Adipocyte (in vitro differentiated cells): ENCODE results near the gene FAR2.
"Not testable (repeated sequence)": the region's sequence is repeated elsewhere in the genome, so short reads cannot be mapped to it uniquely, and the experiment has no call there.

Experiments
- DNase-seq: peaks from one replicate; pipeline ENCODE4 v3.0.0-alpha.2; 2015; ENCODE audit warnings: low read depth
- H3K27me3 ChIP-seq: replicated peaks from 2 replicates; pipeline ENCODE4 v1.7.0; 2013; ENCODE audit warnings: mild to moderate bottlenecking, low read length, moderate library complexity; ENCODE audit not compliant: control insufficient read depth, insufficient read depth
- H3K36me3 ChIP-seq: 2 replicates; pipeline ENCODE4 v1.7.0; 2013; ENCODE audit warnings: low read length, mild to moderate bottlenecking, moderate library complexity; ENCODE audit not compliant: control insufficient read depth, insufficient read depth, severe bottlenecking
- H3K4me1 ChIP-seq: 2 replicates; pipeline ENCODE4 v1.7.0; 2013; ENCODE audit warnings: mild to moderate bottlenecking, low read length, moderate library complexity; ENCODE audit not compliant: control insufficient read depth, insufficient read depth
- H3K4me3 ChIP-seq: 2 replicates; pipeline ENCODE4 v1.7.0; 2013; ENCODE audit warnings: mild to moderate bottlenecking, low read length, moderate library complexity
- H3K9ac ChIP-seq: 2 replicates; pipeline ENCODE4 v1.7.0; 2013; ENCODE audit warnings: mild to moderate bottlenecking, low read length, moderate library complexity
- H3K9me3 ChIP-seq: 2 replicates; pipeline ENCODE4 v1.7.0; 2013; ENCODE audit warnings: mild to moderate bottlenecking, low read length, moderate library complexity; ENCODE audit not compliant: control insufficient read depth

The FAR2 gene

GRCh38 chr12:29350080-29350479, 201.0 kb downstream of the FAR2 start:
- H3K4me1 ChIP-seq = peaks cover 17% of the 10 kb centered on the region
- no peaks in the 10 kb centered on the region for H3K9me3 ChIP-seq
- DNase-seq = peak; percentile 67
- no peaks in the 10 kb centered on the region for H3K27me3 ChIP-seq
- no peak overlapping the region for H3K4me3 ChIP-seq
- H3K9ac ChIP-seq = no peak overlapping the region
- H3K36me3 ChIP-seq = peaks cover 44% of the 10 kb centered on the region

- H3K27me3 ChIP-seq = no peaks in the 10 kb centered on the region
- peaks cover 63% of the 10 kb centered on the region for H3K36me3 ChIP-seq
- no peak overlapping the region for H3K9ac ChIP-seq
Measured at GRCh38 chr12:29354954-29355353, 205.9 kb downstream of the FAR2 start.

DNA sequence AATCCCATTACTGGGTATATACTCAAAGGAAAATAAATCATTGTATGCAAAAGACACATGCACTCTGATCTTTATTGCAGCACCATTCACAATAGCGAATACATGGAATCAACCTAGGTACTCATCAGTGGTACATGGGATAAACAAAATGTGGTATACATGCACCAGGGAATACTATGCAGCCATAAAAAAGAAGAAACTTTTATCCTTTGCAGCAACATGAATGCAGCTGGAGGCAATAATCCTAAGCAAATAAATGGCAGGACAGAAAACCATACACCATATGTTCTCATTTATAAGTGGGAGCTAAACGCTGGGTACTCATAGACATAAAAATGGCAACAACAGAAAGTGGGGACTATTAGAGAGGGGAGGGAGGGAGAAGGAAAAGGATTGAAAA, 216.0 kb downstream of the FAR2 start:
- Histone ChIP-seq H3K9me3 (peaks cover 3% of the 10 kb centered on the region), H3K27me3 (no peaks in the 10 kb centered on the region), H3K4me3 (no peak overlapping the region), H3K9ac (no peak overlapping the region), H3K36me3 (peaks cover 58% of the 10 kb centered on the region), H3K4me1 (peaks cover 6% of the 10 kb centered on the region)
- DNase-seq = no peak

More at GRCh38 chr12:29354954-29355353, 205.9 kb downstream of the FAR2 start:
- H3K9me3 ChIP-seq = no peaks in the 10 kb centered on the region
- no peak for DNase-seq
- H3K4me1 ChIP-seq = peaks cover 13% of the 10 kb centered on the region
- no peak overlapping the region for H3K4me3 ChIP-seq

- peaks cover 25% of the 10 kb centered on the region for H3K36me3 ChIP-seq
- no peaks in the 10 kb centered on the region for H3K9me3 ChIP-seq
- H3K9ac ChIP-seq = no peak overlapping the region
- no peak for DNase-seq
- H3K27me3 ChIP-seq = no peaks in the 10 kb centered on the region
- H3K4me1 ChIP-seq = peaks cover 2% of the 10 kb centered on the region
- H3K4me3 ChIP-seq = no peak overlapping the region
Measured at GRCh38 chr12:29374012-29374411, 224.9 kb downstream of the FAR2 start.

- Histone ChIP-seq H3K9me3 (no peaks in the 10 kb centered on the region), H3K36me3 (peaks cover 16% of the 10 kb centered on the region), H3K4me3 (no peak overlapping the region), H3K9ac (no peak overlapping the region), H3K4me1 (peaks cover 11% of the 10 kb centered on the region), H3K27me3 (no peaks in the 10 kb centered on the region)
- DNase-seq = no peak
Measured at GRCh38 chr12:29374913-29375312, 225.8 kb downstream of the FAR2 start.

GRCh38 chr12:29376118-29376517, 227.0 kb downstream of the FAR2 start:
- no peak for DNase-seq
- Histone ChIP-seq H3K4me3 (no peak overlapping the region), H3K9ac (no peak overlapping the region), H3K9me3 (no peaks in the 10 kb centered on the region), H3K36me3 (peaks cover 4% of the 10 kb centered on the region), H3K4me1 (peaks cover 12% of the 10 kb centered on the region), H3K27me3 (no peaks in the 10 kb centered on the region)

GRCh38 chr12:29380536-29381523, 231.8 kb downstream of the FAR2 start, which contains the start of gene ERGIC2:
ERGIC2 (minus strand) TSS chr12:29381172; CDS start chr12:29371633, 9,539 bp downstream.
- Histone ChIP-seq H3K9me3 (no peaks in the 10 kb centered on the region), H3K4me1 (peaks cover 12% of the 10 kb centered on the region), H3K4me3 (peak within 1 kb of the TSS; percentile 100), H3K27me3 (no peaks in the 10 kb centered on the region), H3K9ac (peak within 1 kb of the TSS; percentile 97), H3K36me3 (no peaks in the 10 kb centered on the region)
- peak; percentile 100 for DNase-seq

DNA sequence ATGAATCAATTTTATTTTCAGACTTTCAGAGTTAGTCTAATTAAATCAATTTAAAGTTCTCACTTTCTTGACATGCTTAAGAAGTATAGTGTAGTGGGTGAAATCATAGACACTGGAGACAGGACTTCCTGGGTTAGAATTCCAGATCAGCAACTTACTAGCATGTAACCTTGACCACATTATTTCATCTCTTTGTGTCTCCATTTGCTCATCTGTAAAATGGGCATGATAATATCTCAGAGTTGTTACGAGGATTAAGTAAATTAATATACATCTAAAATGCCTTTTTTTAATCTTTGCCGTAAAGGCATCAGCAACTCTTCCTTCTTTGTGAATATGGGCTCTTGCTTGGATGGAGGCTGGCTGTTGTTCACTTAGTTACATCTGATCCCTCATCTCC, 233.2 kb downstream of the FAR2 start:
- no peak overlapping the region for H3K4me3 ChIP-seq
- peaks cover 12% of the 10 kb centered on the region for H3K4me1 ChIP-seq
- no peaks in the 10 kb centered on the region for H3K36me3 ChIP-seq
- no peak for DNase-seq
- H3K27me3 ChIP-seq = no peaks in the 10 kb centered on the region
- H3K9ac ChIP-seq = no peak overlapping the region
- H3K9me3 ChIP-seq = no peaks in the 10 kb centered on the region

GRCh38 chr12:29385194-29385593, 236.1 kb downstream of the FAR2 start:
- not testable (repeated sequence) for H3K4me1 ChIP-seq, H3K9ac ChIP-seq, H3K9me3 ChIP-seq, H3K27me3 ChIP-seq, H3K4me3 ChIP-seq, DNase-seq, H3K36me3 ChIP-seq
